Panc1 (cell line): ENCODE results near the gene DNASE2B. TPM values are rescaled to one million over a fixed set of nuclear protein-coding genes. Genes with fewer than 3 reads are reported as not detected.

Experiments
- ATAC-seq: fragments of 200-7000 bp; cut with Tn5 transposase; 2 replicates; pipeline ENCODE4 v1.9.1; 2020; ENCODE audit warnings: mild to moderate bottlenecking, moderate library complexity
- BruUV-seq: library from RNA; stranded (reverse); fragments of 400-500 nt; replicated peaks from 2 replicates; lab custom pipeline; 2021; lab: Mats Ljungman, UMichigan
- CTCF ChIA-PET: fragments of 300-600 bp; sonication (Branson Sonifier 250); formaldehyde crosslinking; loops from one replicate; lab custom pipeline; 2022; ENCODE audit warnings: antibody characterized with exemption; lab: Charles Lee
- POLR2A ChIA-PET: fragments of 300-600 bp; sonication (Branson Sonifier 250); formaldehyde crosslinking; loops from one replicate; lab custom pipeline; 2022; ENCODE audit warnings: antibody characterized with exemption; lab: Charles Lee
- DNase-seq: peaks from one replicate; pipeline ENCODE4 v3.0.0-alpha.2; 2010; ENCODE audit warnings: low read depth, low spot score
- H3K27ac ChIP-seq: 2 replicates; pipeline ENCODE4 v1.5.1; 2011; ENCODE audit warnings: mild to moderate bottlenecking, low read length, inconsistent platforms
- H3K27me3 ChIP-seq: fragments of 200-500 bp; sonication (Bioruptor generic); 2 replicates; pipeline ENCODE4 v1.6.0; 2014; ENCODE audit warnings: low read length, inconsistent platforms; ENCODE audit not compliant: control insufficient read depth, insufficient read depth
- H3K36me3 ChIP-seq: fragments of 200-500 bp; sonication (Bioruptor generic); 2 replicates; pipeline ENCODE4 v1.5.1; 2014; ENCODE audit warnings: inconsistent platforms, mild to moderate bottlenecking, low read length, moderate library complexity; ENCODE audit not compliant: control insufficient read depth, insufficient read depth
- H3K4me1 ChIP-seq: 2 replicates; pipeline ENCODE4 v1.5.1; 2011; ENCODE audit warnings: inconsistent platforms, mild to moderate bottlenecking, low read length, moderate library complexity; ENCODE audit not compliant: control insufficient read depth, insufficient read depth
- H3K4me3 ChIP-seq, 2 experiments: 2 replicates each; pipeline ENCODE4 v1.5.1; 2011 to 2012; ENCODE audit warnings: low read depth in 2 of 2, low read length in 2 of 2, mild to moderate bottlenecking in 2 of 2, inconsistent platforms in 1 of 2, moderate library complexity in 1 of 2
- H3K9me3 ChIP-seq: fragments of 200-500 bp; sonication (Bioruptor generic); 2 replicates; pipeline ENCODE4 v1.5.1; 2014; ENCODE audit warnings: low read depth, mild to moderate bottlenecking, inconsistent platforms, low read length, moderate library complexity; ENCODE audit not compliant: control insufficient read depth, insufficient read depth
- POLR2AphosphoS5 ChIP-seq: IDR thresholded peaks from 2 replicates; pipeline ENCODE4 v1.6.1; 2012; ENCODE audit warnings: mild to moderate bottlenecking, low read depth, low read length, moderate library complexity
- SIN3A ChIP-seq: IDR thresholded peaks from 2 replicates; pipeline ENCODE4 v1.6.1; 2012; ENCODE audit warnings: low read depth, mild to moderate bottlenecking, low read length, moderate library complexity, borderline replicate concordance; ENCODE audit not compliant: insufficient read depth
- TCF7L2 ChIP-seq: IDR thresholded peaks from 2 replicates; pipeline ENCODE4 v1.6.1; 2011; ENCODE audit warnings: mild to moderate bottlenecking, low read depth, low read length, inconsistent platforms
- in situ Hi-C: cut with HindIII; loops from 2 replicates; pipeline ENCODE4 v1.10.0; 2016; ENCODE audit warnings: low sequenced_read_pairs, low pct_unique_long_range_greater_than_20kb
- intact Hi-C: fragments of 100-400 bp; cut with micrococcal nuclease; formaldehyde crosslinking; loops from one replicate; pipeline ENCODE4 v1.10.0; 2022; ENCODE audit not compliant: unreplicated experiment
- total RNA-seq: library from RNA; stranded (reverse); gene quantifications from one replicate; pipeline ENCODE4 v1.2.1, GENCODE V29; 2021; ENCODE audit not compliant: unreplicated experiment
- TF ChIP-seq, protein P1 (sequence below): fragments of 450-650 bp; IDR thresholded peaks from 2 replicates; pipeline ENCODE4 v1.5.1; 2017; ENCODE audit warnings: mild to moderate bottlenecking
- TF ChIP-seq, protein P2 (sequence below), 2 experiments: IDR thresholded peaks; 2 replicates each; pipeline ENCODE4 v1.6.1; 2011 to 2012; ENCODE audit warnings: low read depth in 2 of 2, control low read depth in 1 of 2, low read length in 1 of 2, mild to moderate bottlenecking in 1 of 2, moderate library complexity in 1 of 2; ENCODE audit not compliant: insufficient read depth in 1 of 2

The DNASE2B gene
- total RNA-seq, 1 experiment from 2014 or later = not detected

DNA sequence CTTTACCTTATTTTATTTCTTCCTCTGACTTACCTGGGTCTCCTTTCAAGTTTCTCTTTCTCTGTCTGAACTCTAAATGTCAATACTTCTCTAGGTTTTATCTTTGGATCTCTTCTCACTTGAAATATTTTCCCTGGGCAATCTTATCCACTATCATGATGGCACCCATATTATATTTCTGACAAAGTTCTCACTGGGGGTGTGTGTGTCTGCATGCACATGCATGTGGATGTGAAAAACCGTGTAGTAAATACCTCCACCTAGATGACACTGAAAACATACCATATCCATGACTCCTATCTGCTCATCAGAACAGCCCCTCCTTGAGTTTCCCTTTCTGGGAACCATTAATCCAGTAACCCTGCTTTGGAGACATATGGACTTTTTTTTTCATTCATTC, 30.9 kb downstream of the DNASE2B start:
- POLR2A ChIA-PET = interaction anchor here (0.6 kb wide), 1 partner anchor 324 kb away, joined by 3 read pairs; no protein-coding TSS in a partner anchor
- Histone ChIP-seq H3K36me3 (no peaks in the 10 kb centered on the region), H3K27me3 (no peaks in the 10 kb centered on the region), H3K27ac (no peak overlapping the region), H3K9me3 (peaks cover 13% of the 10 kb centered on the region; the same call in 1 of the 2 replicates), H3K4me1 (peaks cover 6% of the 10 kb centered on the region), H3K4me3 (no peak overlapping the region)
- CTCF ChIA-PET = no interaction called here
- in situ Hi-C loops = no loop called here
- DNase-seq (no peak), ATAC-seq (no peak)
- intact Hi-C loops = no loop called here
- no TSS peak for BruUV-seq
- TF ChIP-seq, protein P1, sequence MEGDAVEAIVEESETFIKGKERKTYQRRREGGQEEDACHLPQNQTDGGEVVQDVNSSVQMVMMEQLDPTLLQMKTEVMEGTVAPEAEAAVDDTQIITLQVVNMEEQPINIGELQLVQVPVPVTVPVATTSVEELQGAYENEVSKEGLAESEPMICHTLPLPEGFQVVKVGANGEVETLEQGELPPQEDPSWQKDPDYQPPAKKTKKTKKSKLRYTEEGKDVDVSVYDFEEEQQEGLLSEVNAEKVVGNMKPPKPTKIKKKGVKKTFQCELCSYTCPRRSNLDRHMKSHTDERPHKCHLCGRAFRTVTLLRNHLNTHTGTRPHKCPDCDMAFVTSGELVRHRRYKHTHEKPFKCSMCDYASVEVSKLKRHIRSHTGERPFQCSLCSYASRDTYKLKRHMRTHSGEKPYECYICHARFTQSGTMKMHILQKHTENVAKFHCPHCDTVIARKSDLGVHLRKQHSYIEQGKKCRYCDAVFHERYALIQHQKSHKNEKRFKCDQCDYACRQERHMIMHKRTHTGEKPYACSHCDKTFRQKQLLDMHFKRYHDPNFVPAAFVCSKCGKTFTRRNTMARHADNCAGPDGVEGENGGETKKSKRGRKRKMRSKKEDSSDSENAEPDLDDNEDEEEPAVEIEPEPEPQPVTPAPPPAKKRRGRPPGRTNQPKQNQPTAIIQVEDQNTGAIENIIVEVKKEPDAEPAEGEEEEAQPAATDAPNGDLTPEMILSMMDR = no peak
- TF ChIP-seq POLR2AphosphoS5 (no peak), SIN3A (no peak), TCF7L2 (no peak)
- TF ChIP-seq, protein P2, sequence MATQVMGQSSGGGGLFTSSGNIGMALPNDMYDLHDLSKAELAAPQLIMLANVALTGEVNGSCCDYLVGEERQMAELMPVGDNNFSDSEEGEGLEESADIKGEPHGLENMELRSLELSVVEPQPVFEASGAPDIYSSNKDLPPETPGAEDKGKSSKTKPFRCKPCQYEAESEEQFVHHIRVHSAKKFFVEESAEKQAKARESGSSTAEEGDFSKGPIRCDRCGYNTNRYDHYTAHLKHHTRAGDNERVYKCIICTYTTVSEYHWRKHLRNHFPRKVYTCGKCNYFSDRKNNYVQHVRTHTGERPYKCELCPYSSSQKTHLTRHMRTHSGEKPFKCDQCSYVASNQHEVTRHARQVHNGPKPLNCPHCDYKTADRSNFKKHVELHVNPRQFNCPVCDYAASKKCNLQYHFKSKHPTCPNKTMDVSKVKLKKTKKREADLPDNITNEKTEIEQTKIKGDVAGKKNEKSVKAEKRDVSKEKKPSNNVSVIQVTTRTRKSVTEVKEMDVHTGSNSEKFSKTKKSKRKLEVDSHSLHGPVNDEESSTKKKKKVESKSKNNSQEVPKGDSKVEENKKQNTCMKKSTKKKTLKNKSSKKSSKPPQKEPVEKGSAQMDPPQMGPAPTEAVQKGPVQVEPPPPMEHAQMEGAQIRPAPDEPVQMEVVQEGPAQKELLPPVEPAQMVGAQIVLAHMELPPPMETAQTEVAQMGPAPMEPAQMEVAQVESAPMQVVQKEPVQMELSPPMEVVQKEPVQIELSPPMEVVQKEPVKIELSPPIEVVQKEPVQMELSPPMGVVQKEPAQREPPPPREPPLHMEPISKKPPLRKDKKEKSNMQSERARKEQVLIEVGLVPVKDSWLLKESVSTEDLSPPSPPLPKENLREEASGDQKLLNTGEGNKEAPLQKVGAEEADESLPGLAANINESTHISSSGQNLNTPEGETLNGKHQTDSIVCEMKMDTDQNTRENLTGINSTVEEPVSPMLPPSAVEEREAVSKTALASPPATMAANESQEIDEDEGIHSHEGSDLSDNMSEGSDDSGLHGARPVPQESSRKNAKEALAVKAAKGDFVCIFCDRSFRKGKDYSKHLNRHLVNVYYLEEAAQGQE (IDR thresholded peaks at IDR 0.05; ENCODE audit: insufficient read depth in 1 of 2, low read depth in 2 of 2, low read length in 1 of 2) = no peak

DNA sequence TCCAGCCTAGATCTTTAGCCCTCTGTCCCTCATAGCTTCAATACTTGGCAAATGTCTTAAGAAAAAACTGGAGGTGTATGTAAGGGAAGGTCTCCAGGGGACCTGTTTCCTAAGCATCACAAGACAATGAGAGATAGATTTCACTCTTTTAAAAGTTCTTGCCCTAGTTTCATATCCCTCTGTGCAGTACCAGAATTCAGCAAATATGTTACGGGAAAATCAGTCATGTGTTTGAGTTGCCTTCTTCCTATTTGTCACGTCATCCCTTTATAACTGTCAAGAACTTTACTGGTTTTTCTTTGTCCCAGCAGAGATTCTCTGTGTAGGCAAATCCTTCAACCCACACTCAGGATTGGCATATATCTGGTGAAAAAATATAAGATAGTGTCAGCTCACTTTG, 32.3 kb downstream of the DNASE2B start:
- DNase-seq = no peak
- H3K27ac ChIP-seq = no peak overlapping the region
- ATAC-seq = no peak
- POLR2A ChIA-PET = interaction anchor here (0.6 kb wide), 1 partner anchor 267 kb away, joined by 4 read pairs; no protein-coding TSS in a partner anchor
- H3K9me3 ChIP-seq = peaks cover 13% of the 10 kb centered on the region; the same call in 1 of the 2 replicates
- H3K4me3 ChIP-seq = no peak overlapping the region
- in situ Hi-C loops (no loop called here), intact Hi-C loops (loop anchor here (5.0 to 10.0 kb wide), 4 partner anchors 128 to 526 kb away; partner anchors contain the start of gene SAMD13)
- TF ChIP-seq TCF7L2 = no peak
- TF ChIP-seq, protein P2 (IDR thresholded peaks at IDR 0.05; ENCODE audit: insufficient read depth in 1 of 2, low read depth in 2 of 2, low read length in 1 of 2) = no peak
- no peak for TF ChIP-seq POLR2AphosphoS5
- no peak for TF ChIP-seq SIN3A
- TF ChIP-seq, protein P1 = no peak
- CTCF ChIA-PET = interaction anchor here (0.7 kb wide), 1 partner anchor 322 kb away, joined by 3 read pairs; no protein-coding TSS in a partner anchor
- BruUV-seq = no TSS peak
- H3K4me1 ChIP-seq = peaks cover 12% of the 10 kb centered on the region
- H3K27me3 ChIP-seq = no peaks in the 10 kb centered on the region
- no peaks in the 10 kb centered on the region for H3K36me3 ChIP-seq
